Right lobe of liver (tissue), 6 donors: ENCODE results near the gene SLC24A1. TPM values are rescaled to one million over a fixed set of nuclear protein-coding genes. Genes with fewer than 3 reads are reported as not detected.

Source experiments
- ATAC-seq, 4 donors: fragments of 200-7000 bp; cut with Tn5 transposase; one replicate each; pipeline ENCODE4 v1.9.1; 2020; ENCODE audit warnings: mild to moderate bottlenecking in 4 of 4, moderate library complexity in 4 of 4
- DNase-seq, 3 donors: peaks; one replicate each; pipeline ENCODE4 v3.0.0-alpha.2; 2020
- H3K27ac ChIP-seq, 3 donors: fragments of 200-600 bp; one replicate each; pipeline ENCODE4 v1.8.0; 2022
- H3K27me3 ChIP-seq, 2 donors: fragments of 200-600 bp; one replicate each; pipeline ENCODE4 v1.8.0; 2022
- H3K36me3 ChIP-seq, 4 donors: fragments of 200-600 bp; sonication (generic) in 1 of 4; one replicate each; pipeline versions ENCODE4 v1.5.1 to v1.8.0; 2017 to 2022; ENCODE audit warnings: control low read depth in 1 of 4
- H3K4me1 ChIP-seq, 4 donors: fragments of 200-600 bp; sonication (generic) in 1 of 4; one replicate each; pipeline versions ENCODE4 v1.5.1 to v1.8.0; 2017 to 2022; ENCODE audit warnings: control low read depth in 1 of 4
- H3K4me3 ChIP-seq, 3 donors: fragments of 200-600 bp; one replicate each; pipeline ENCODE4 v1.8.0; 2022
- H3K9me3 ChIP-seq, 4 donors: fragments of 200-600 bp; sonication (generic) in 1 of 4; one replicate each; pipeline versions ENCODE4 v1.5.1 to v1.8.0; 2017 to 2022; ENCODE audit warnings: control low read depth in 1 of 4
- POLR2A ChIP-seq: fragments of 450-650 bp; IDR thresholded peaks from one replicate; pipeline ENCODE4 v1.6.1; 2017; ENCODE audit warnings: antibody characterized with exemption, mild to moderate bottlenecking
- WGBS: methylation state at CpG from one replicate; pipeline ENCODE4 v1.1.6; 2018; ENCODE audit warnings: low coverage, low lambda C conversion rate; ENCODE audit not compliant: insufficient coverage; ENCODE audit errors: missing lambda C conversion rate; 5-methylcytosine and 5-hydroxymethylcytosine counted together
- intact Hi-C, 2 donors: fragments of 100-400 bp; cut with DNase I; formaldehyde crosslinking; loops; one replicate each; pipeline versions ENCODE4 v1.11.2 to v1.14.1; 2022
- total RNA-seq, 6 experiments: library from RNA; depleted of rRNA in 2 of 6; stranded (reverse); fragments of >200 nt in 2 of 6; fragmentation: NEBNext Ultra II Directional in 3 of 6; extraction: Animal tissue kit (Norgen Biotek cat#: 25700) in 3 of 6; gene quantifications; one replicate each; pipeline versions ENCODE4 v1.1.0 to v1.2.4, GENCODE V29; 2016 to 2023
- TF ChIP-seq, protein P1 (sequence below), 4 donors: fragments of 200-600 bp in 3 of 4; fragments of 450-650 bp in 1 of 4; IDR thresholded peaks; one replicate each; pipeline versions ENCODE4 v1.5.1 to v1.8.0; 2016 to 2022; ENCODE audit warnings: antibody characterized with exemption in 4 of 4, mild to moderate bottlenecking in 2 of 4
- donor health status: DM: no; HTN: yes; CAD: no.
- donor health status: DM: no; HTN: no; CAD: no.
- donor health status: DM: no; HTN: no; CAD: no.
- donor health status: DM: no; HTN: yes; CAD: no.
- donor health status: DM: no; HTN: yes; CAD: no.

Gene SLC24A1
- total RNA-seq, 6 experiments from 2014 or later, result 1.7 to 5.0 (median 4.8) TPM

DNA sequence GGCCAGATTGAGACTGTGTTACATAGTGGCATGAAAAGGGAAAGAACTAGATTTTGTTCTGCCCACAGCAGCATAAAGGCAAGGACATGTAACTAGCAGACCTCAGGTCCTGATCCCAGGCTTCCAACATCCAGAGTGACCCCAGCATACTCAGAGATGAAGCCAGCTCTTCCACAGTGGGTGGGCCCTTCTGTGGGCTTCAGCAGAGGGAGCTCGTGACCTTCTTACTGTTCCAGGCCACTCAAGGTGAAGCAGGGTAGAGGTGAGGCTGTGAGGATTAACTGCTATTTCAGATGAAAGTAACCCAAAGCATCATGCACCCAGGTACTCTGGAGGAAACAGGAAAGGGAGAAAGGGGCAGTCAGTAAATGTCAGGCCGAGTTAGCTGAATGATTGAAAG is 905 bp upstream of the SLC24A1 start:
- ATAC-seq, result no peak
- WGBS, result 94% methylated on average over 2 of the region's 2 CpGs
- H3K27me3 ChIP-seq, result no peaks in the 10 kb centered on the region

DNA sequence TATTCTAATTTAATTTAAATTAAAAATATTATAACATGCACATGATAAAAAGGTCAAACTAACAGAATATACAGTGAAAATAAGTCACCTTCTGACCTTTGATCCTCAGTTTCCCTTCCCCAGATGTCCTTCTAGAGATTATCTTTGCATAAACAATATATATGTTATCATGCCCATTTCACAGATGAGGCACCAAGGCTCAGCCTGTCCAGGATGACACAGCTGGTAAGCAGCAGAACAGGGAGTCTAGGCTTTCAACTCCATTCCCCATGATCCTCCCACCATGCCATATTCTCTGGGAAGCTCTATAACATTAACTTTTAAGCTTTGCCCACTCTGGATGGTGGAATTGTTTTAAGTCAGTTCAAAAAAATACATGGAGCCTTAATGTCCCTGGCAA is 1.4 kb downstream of the SLC24A1 start:
- no peak for TF ChIP-seq POLR2A
- TF ChIP-seq, protein P1, sequence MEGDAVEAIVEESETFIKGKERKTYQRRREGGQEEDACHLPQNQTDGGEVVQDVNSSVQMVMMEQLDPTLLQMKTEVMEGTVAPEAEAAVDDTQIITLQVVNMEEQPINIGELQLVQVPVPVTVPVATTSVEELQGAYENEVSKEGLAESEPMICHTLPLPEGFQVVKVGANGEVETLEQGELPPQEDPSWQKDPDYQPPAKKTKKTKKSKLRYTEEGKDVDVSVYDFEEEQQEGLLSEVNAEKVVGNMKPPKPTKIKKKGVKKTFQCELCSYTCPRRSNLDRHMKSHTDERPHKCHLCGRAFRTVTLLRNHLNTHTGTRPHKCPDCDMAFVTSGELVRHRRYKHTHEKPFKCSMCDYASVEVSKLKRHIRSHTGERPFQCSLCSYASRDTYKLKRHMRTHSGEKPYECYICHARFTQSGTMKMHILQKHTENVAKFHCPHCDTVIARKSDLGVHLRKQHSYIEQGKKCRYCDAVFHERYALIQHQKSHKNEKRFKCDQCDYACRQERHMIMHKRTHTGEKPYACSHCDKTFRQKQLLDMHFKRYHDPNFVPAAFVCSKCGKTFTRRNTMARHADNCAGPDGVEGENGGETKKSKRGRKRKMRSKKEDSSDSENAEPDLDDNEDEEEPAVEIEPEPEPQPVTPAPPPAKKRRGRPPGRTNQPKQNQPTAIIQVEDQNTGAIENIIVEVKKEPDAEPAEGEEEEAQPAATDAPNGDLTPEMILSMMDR (IDR thresholded peaks at IDR 0.05), result no peak
- no peaks in the 10 kb centered on the region for H3K9me3 ChIP-seq
- H3K27me3 ChIP-seq, result no peaks in the 10 kb centered on the region
- DNase-seq (no peak), ATAC-seq (no peak)
- no peak overlapping the region for H3K4me3 ChIP-seq
- H3K27ac ChIP-seq, result no peak overlapping the region
- peaks cover 0 to 3% (median 0%) of the 10 kb centered on the region in 4 donors for H3K4me1 ChIP-seq
- intact Hi-C loops, result no loop called here
- H3K36me3 ChIP-seq, result no peaks in the 10 kb centered on the region

More for the DNA sequence above, 905 bp upstream of the SLC24A1 start:
- no peaks in the 10 kb centered on the region for H3K36me3 ChIP-seq
- intact Hi-C loops, result no loop called here
- DNase-seq, result no peak
- no peak overlapping the region for H3K27ac ChIP-seq
- H3K4me3 ChIP-seq, result no peak overlapping the region
- TF ChIP-seq, protein P1 (IDR thresholded peaks at IDR 0.05), result no peak
- no peak for TF ChIP-seq POLR2A
- peaks cover 0 to 3% (median 0%) of the 10 kb centered on the region in 4 donors for H3K4me1 ChIP-seq
- no peaks in the 10 kb centered on the region for H3K9me3 ChIP-seq

DNA sequence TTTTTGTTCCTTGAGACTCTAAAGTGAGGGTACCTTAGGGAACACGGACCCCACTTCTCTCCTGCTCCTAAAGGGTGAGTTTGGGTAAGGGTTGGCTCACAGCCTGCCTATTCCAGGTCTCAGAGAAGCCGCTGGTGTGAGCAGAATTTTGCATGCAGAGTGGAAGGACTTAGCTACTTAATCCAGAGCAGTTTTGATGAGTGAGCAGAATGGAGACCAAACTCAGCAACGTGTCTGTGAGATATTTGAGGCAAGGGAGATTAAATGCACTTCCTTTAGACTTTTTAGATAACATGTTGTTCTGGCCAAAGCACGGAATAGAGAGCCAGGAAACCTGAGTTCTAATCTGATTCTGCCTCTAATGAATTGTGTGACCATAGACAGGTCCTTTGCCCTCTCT is 5.1 kb downstream of the SLC24A1 start:
- no peak overlapping the region for H3K27ac ChIP-seq
- intact Hi-C loops, result no loop called here
- 58% methylated on average over 4 of the region's 4 CpGs for WGBS
- TF ChIP-seq, protein P1 (IDR thresholded peaks at IDR 0.05), result no peak
- no peak for TF ChIP-seq POLR2A
- H3K4me3 ChIP-seq, result no peak overlapping the region
- no peaks in the 10 kb centered on the region for H3K36me3 ChIP-seq
- ATAC-seq (peak in 1 of 4 donors; percentile 14), DNase-seq (no peak)
- H3K27me3 ChIP-seq, result no peaks in the 10 kb centered on the region
- H3K9me3 ChIP-seq, result no peaks in the 10 kb centered on the region
- no peaks in the 10 kb centered on the region for H3K4me1 ChIP-seq

DNA sequence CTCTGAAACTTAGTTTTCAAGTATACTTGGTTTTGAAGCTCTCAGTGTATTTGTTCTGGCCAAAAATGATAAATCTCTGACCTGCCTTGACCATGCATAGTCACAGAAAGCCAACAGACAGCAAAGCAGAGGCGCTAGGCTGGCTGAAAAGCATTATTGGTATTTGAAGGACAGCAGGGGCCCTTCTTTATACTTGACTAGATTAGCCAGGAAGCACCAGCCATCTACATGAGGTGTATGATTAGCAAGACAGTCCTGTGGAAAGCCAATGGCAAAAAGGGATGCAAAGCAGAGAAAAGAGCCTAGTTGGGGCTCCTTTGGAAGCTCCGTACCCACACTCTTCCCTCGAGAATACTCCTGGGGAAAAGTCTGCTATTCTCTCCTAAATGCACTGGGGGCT is 7.8 kb downstream of the SLC24A1 start:
- no peak for DNase-seq

More for the DNA sequence above, 7.8 kb downstream of the SLC24A1 start:
- Histone ChIP-seq H3K9me3 (no peaks in the 10 kb centered on the region), H3K4me1 (no peaks in the 10 kb centered on the region), H3K27me3 (no peaks in the 10 kb centered on the region), H3K4me3 (no peak overlapping the region), H3K36me3 (no peaks in the 10 kb centered on the region), H3K27ac (no peak overlapping the region)
- ATAC-seq, result no peak
- 91% methylated on average over 3 of the region's 3 CpGs for WGBS
- TF ChIP-seq, protein P1 (IDR thresholded peaks at IDR 0.05), result no peak
- TF ChIP-seq POLR2A, result no peak
- intact Hi-C loops, result no loop called here
